IPS-18c (cell line): Measurements from ENCODE around the gene AFAP1L2.

ENCODE experiments used
- H3K4me3 ChIP-seq: 2 replicates; pipeline ENCODE4 v1.7.0; 2013; ENCODE audit warnings: low read depth, mild to moderate bottlenecking, low read length, moderate library complexity; ENCODE audit not compliant: insufficient read depth
- H3K9me3 ChIP-seq: one replicate; pipeline ENCODE4 v1.6.1; 2013; ENCODE audit warnings: mild to moderate bottlenecking, low read length, moderate library complexity; ENCODE audit not compliant: control insufficient read depth, insufficient read depth

The AFAP1L2 gene

GRCh38 chr10:114258274-114258840 is 145.9 kb downstream of the AFAP1L2 start:
- Histone ChIP-seq H3K9me3 (no peaks in the 10 kb centered on the region), H3K4me3 (no peak overlapping the region)

GRCh38 chr10:114257498-114257897 is 146.8 kb downstream of the AFAP1L2 start:
- no peak overlapping the region for H3K4me3 ChIP-seq

GRCh38 chr10:114256822-114257221 is 147.5 kb downstream of the AFAP1L2 start:
- Histone ChIP-seq H3K4me3 (no peak overlapping the region), H3K9me3 (no peaks in the 10 kb centered on the region)

More at GRCh38 chr10:114257498-114257897, 146.8 kb downstream of the AFAP1L2 start:
- H3K9me3 ChIP-seq, result no peaks in the 10 kb centered on the region

- no peaks in the 10 kb centered on the region for H3K9me3 ChIP-seq
- no peak overlapping the region for H3K4me3 ChIP-seq
Observed at GRCh38 chr10:114256008-114256765, 148.1 kb downstream of the AFAP1L2 start.

GRCh38 chr10:114255227-114255626 is 149.1 kb downstream of the AFAP1L2 start:
- Histone ChIP-seq H3K4me3 (no peak overlapping the region), H3K9me3 (no peaks in the 10 kb centered on the region)

GRCh38 chr10:114252883-114253282 is 151.4 kb downstream of the AFAP1L2 start:
- no peak overlapping the region for H3K4me3 ChIP-seq
- H3K9me3 ChIP-seq, result no peaks in the 10 kb centered on the region

GRCh38 chr10:114252092-114252491 is 152.2 kb downstream of the AFAP1L2 start:
- Histone ChIP-seq H3K9me3 (no peaks in the 10 kb centered on the region), H3K4me3 (no peak overlapping the region)

GRCh38 chr10:114250716-114251115 is 153.6 kb downstream of the AFAP1L2 start:
- Histone ChIP-seq H3K9me3 (no peaks in the 10 kb centered on the region), H3K4me3 (no peak overlapping the region)

GRCh38 chr10:114250236-114250635 is 154.1 kb downstream of the AFAP1L2 start:
- H3K4me3 ChIP-seq, result no peak overlapping the region
- H3K9me3 ChIP-seq, result no peaks in the 10 kb centered on the region

GRCh38 chr10:114246679-114247305 is 157.5 kb downstream of the AFAP1L2 start:
- H3K9me3 ChIP-seq, result no peaks in the 10 kb centered on the region

GRCh38 chr10:114245121-114245791 is 159.0 kb downstream of the AFAP1L2 start:
- Histone ChIP-seq H3K4me3 (no peak overlapping the region), H3K9me3 (no peaks in the 10 kb centered on the region)

More at GRCh38 chr10:114246679-114247305, 157.5 kb downstream of the AFAP1L2 start:
- no peak overlapping the region for H3K4me3 ChIP-seq
